Ectodermal cell (in vitro differentiated cells): ENCODE measurements around the gene PPP1R10.
A peak's percentile ranks its signal among the peaks of the same experiment; 100 is the strongest.

Source experiments
- H3K27ac ChIP-seq: 2 replicates; pipeline ENCODE4 v1.7.0; 2013; ENCODE audit warnings: mild to moderate bottlenecking, low read depth, low read length; ENCODE audit not compliant: insufficient read depth, poor library complexity, severe bottlenecking
- H3K27me3 ChIP-seq: 2 replicates; pipeline ENCODE4 v1.7.0; 2013; ENCODE audit warnings: mild to moderate bottlenecking, low read length; ENCODE audit not compliant: insufficient read depth, control insufficient read depth, poor library complexity, severe bottlenecking
- H3K36me3 ChIP-seq: one replicate; pipeline ENCODE4 v1.7.0; 2013; ENCODE audit warnings: low read length; ENCODE audit not compliant: control insufficient read depth, insufficient read depth
- H3K4me1 ChIP-seq: one replicate; pipeline ENCODE4 v1.7.0; 2013; ENCODE audit warnings: low read length; ENCODE audit not compliant: control insufficient read depth, insufficient read depth
- H3K4me3 ChIP-seq: 2 replicates; pipeline ENCODE4 v1.7.0; 2013; ENCODE audit warnings: low read depth, low read length, control low read depth; ENCODE audit not compliant: insufficient read depth
- H3K9me3 ChIP-seq: 2 replicates; pipeline ENCODE4 v1.7.0; 2013; ENCODE audit warnings: mild to moderate bottlenecking, low read length, moderate library complexity; ENCODE audit not compliant: control insufficient read depth
- WGBS, 2 experiments: methylation state at CpG; one replicate each; pipeline ENCODE4 v1.1.7; 2013; ENCODE audit warnings: missing lambda C conversion rate in 2 of 2; 5-methylcytosine and 5-hydroxymethylcytosine counted together

The PPP1R10 gene

DNA sequence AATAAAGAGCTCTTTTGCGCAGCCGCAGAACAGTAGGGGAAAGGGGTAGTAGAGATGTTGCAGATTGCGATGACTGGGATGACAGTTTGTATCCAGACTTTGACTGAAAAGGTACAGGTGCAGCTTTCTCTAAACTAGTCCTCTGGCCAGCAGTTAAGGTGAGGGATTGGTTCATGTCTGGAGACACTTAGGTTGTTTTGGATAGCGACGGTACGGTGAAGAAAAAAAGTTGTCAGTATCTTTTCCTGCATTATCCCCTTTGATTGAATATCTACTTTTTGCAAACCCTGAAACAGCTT is 59.4 kb downstream of the PPP1R10 start:
- Histone ChIP-seq H3K27ac (peak overlapping the region; percentile 98), H3K36me3 (peaks cover 24% of the 10 kb centered on the region), H3K4me3 (peak overlapping the region; percentile 76), H3K4me1 (peaks cover 9% of the 10 kb centered on the region), H3K27me3 (no peaks in the 10 kb centered on the region), H3K9me3 (no peaks in the 10 kb centered on the region)
- WGBS, 2 experiments: 3 to 7% methylated on average over 6 of the region's 6 CpGs

DNA sequence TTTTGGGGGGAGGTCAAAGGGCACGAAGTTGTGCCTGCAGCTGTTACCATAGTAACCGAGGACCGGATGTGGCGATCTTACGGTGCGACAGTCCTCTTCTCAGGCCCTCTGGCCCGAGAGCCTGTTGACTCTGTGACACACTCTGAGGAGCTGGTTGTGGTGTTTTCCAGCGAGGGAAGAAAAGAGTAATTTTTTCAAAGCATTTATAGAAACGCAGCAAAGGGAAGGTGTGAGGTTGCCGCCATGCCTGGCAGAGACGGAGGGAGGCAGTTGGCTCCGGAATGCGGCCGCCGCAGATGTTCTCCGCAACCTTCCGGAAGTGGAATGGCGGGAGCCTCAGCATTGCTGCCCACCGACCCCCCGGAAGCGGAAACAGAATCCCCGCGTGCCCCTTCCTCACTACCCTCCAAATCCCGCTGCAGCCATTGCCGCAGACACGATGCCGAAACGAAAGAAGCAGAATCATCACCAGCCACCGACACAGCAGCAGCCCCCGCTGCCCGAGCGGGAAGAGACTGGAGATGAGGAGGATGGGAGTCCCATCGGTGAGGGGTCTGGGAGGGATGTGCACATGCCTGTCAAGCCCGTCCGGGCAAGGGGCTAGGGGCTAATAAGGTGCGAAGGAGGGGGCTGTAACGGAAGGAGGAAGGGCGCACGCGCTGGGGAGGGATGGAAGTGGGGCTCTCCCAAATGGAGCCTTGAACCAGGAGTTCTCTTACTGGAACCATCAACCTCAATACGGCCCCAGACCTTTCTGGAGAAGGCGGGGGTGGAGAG is 59.9 kb downstream of the PPP1R10 start, which contains the start of gene PRR3:
Gene PRR3 (plus strand): TSS at position 390 of the 777 bp plus-strand sequence. CDS start 50 bp downstream, at position 440.
- Histone ChIP-seq H3K9me3 (no peaks in the 10 kb centered on the region), H3K27me3 (no peaks in the 10 kb centered on the region), H3K4me3 (peak within 1 kb of the TSS; percentile 76), H3K27ac (peak within 1 kb of the TSS; percentile 98), H3K36me3 (peaks cover 22% of the 10 kb centered on the region), H3K4me1 (peaks cover 9% of the 10 kb centered on the region)
- WGBS, 2 experiments: 0% methylated on average over 42 of the region's 42 CpGs

DNA sequence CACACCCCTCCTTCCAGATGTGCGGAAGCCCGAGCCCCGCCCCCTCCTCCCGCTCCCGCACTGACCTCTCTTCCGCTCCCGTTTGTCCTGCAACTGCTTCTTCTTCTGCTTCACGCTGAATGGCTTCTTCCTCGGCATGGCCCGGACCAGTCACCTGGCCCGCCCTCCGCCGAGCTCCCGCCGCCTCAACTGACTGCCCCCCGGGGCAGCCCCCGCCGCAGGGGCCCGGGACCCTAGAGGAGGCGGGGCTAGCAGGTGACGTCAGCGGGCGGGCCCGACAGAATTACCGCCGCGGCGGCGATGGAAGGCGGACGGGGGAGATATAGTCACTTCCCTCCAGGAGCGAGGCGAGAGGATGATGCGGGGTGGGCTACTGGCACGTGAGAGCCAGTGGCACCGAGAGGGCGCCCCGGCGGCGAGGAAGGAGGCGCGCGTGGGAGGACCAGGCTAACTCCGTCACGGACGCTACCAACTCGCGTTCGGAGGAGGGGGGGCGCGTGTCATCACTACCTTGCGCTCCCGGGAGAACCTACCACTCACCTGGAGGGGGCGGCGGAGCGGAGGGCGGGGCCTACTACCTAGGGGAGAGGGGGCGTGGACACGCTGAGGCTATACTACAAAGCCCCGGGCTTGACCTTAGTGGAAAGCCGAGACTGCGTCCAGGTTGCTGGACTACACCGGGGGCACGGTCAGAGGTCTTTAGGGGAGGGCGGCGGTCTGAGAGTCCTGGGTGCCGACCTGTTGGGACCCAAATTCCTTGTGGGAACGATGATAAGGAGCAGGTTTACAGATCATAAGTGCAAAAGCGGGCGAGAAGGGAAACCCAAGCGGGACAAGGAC is 60.8 kb downstream of the PPP1R10 start, which contains the start of gene GNL1:
Gene GNL1 (minus strand): TSS at position 424 of the 840 bp plus-strand sequence. CDS start 286 bp downstream, at position 138.
- H3K4me3 ChIP-seq: peak within 1 kb of the TSS; percentile 76
- H3K9me3 ChIP-seq: no peaks in the 10 kb centered on the region
- H3K36me3 ChIP-seq: peaks cover 18% of the 10 kb centered on the region
- 0% methylated on average over 71 of the region's 71 CpGs for WGBS, 2 experiments
- H3K27me3 ChIP-seq: no peaks in the 10 kb centered on the region
- peak within 1 kb of the TSS; percentile 98 for H3K27ac ChIP-seq
- H3K4me1 ChIP-seq: peaks cover 9% of the 10 kb centered on the region

DNA sequence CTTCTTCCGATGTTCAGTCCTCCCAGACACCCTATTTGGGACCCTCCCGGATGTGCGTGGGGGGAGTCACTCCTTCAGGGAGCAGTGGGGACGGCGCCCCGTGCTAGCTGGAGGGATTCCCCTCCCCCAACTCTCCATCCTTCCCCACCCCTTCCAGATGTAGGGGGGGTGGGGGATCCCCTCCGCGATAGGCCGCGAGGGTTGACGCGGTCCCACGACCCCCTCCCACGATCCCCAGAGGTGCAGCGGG is 61.3 kb downstream of the PPP1R10 start:
- Histone ChIP-seq H3K4me1 (peaks cover 9% of the 10 kb centered on the region), H3K9me3 (no peaks in the 10 kb centered on the region), H3K36me3 (peaks cover 21% of the 10 kb centered on the region), H3K27me3 (no peaks in the 10 kb centered on the region), H3K27ac (peak overlapping the region; percentile 98), H3K4me3 (peak overlapping the region; percentile 76)
- 0% methylated on average over 12 of the region's 15 CpGs for WGBS, 2 experiments

DNA sequence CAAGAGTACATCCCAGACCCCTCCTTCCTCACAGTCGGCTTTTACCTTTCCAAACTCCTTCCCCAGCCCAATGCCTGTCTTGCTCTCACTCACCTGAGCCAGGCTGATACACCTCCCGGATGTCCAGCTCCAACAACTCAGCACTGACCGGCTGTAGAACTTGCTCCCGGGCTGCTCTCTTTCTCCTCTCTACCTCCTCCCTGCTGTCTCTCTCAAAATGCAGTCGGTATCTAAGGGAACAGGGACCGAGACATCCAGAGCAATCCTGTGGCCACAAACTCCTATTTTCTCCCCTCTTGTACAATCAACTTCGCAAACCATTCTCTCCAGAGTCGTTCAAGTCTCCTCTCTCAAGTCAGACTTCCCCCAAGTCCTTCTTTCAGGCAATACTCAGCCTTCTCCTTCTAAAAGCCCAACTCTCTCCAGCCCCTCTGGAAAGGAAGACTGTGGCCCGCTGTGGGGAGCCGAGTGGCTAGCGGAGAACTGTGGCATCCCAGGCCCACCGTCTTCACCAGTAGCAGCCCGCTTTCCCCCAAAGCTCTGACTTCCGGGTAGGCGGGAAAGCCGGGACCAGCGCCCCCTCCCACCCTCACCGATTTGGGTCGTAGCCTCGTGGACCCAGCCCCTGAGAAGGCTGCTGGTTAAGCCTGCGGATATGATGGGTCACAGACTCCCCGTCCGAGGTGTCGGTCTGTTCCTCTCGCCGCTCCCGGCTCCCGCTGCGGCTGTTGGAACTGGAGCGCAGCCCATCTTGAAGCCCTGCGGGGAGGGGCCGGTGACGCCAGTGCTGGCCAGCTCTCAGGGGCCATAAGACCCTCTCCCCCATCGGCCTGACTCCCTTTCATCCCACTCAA is 61.9 kb downstream of the PPP1R10 start:
- peaks cover 21% of the 10 kb centered on the region for H3K36me3 ChIP-seq
- H3K4me1 ChIP-seq: peaks cover 9% of the 10 kb centered on the region
- H3K4me3 ChIP-seq: peak overlapping the region; percentile 76
- WGBS, 2 experiments: 12% methylated on average over 34 of the region's 34 CpGs
- H3K9me3 ChIP-seq: no peaks in the 10 kb centered on the region
- H3K27me3 ChIP-seq: no peaks in the 10 kb centered on the region
- peak overlapping the region; percentile 98 for H3K27ac ChIP-seq

DNA sequence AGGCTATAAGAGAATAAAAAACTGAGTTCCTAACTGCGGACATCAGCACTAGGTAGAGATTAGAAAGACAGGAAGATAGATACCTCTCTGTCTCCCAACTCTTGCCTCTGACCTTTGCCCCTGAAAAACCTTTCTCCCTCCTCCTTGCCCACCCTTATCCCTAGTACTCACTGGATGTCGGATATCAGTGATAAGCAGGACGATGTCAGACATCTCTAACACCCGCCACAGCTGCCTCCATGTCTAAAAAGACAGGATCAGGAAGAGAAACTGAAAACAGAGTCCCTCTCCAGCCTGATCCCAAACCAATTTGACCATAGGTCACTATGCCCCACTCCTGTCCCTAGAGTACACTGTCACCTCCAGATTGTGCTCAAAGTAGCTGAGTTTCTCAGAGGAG is 62.6 kb downstream of the PPP1R10 start:
- no peak overlapping the region for H3K4me3 ChIP-seq
- H3K27ac ChIP-seq: no peak overlapping the region
- H3K36me3 ChIP-seq: peaks cover 21% of the 10 kb centered on the region
- H3K27me3 ChIP-seq: no peaks in the 10 kb centered on the region
- H3K4me1 ChIP-seq: peaks cover 9% of the 10 kb centered on the region
- WGBS, 2 experiments: 93 to 97% methylated on average over 4 of the region's 4 CpGs
- H3K9me3 ChIP-seq: no peaks in the 10 kb centered on the region
